CD4-positive, alpha-beta T cell (primary cell): Measurements from ENCODE around the gene RANBP10. TPM values are rescaled to one million over a fixed set of nuclear protein-coding genes. Genes with fewer than 3 reads are reported as not detected.

ENCODE experiments used
- ATAC-seq: fragments of 200-7000 bp; cut with Tn5 transposase; one replicate; pipeline ENCODE4 v1.10.0; 2022; ENCODE audit warnings: mild to moderate bottlenecking; ENCODE audit not compliant: poor library complexity
- CTCF ChIA-PET: fragments of 350-600 bp; sonication (Branson Sonifier 250); formaldehyde crosslinking; loops from one replicate; lab custom pipeline; 2021; ENCODE audit warnings: antibody characterized with exemption, inconsistent platforms; lab: Charles Lee
- POLR2A ChIA-PET: fragments of 350-600 bp; sonication (Branson Sonifier 250); formaldehyde crosslinking; loops from one replicate; lab custom pipeline; 2021; ENCODE audit warnings: antibody characterized with exemption, inconsistent platforms; lab: Charles Lee
- DNase-seq, 14 experiments: peaks; one replicate each; pipeline ENCODE4 v3.0.0-alpha.2; 2013 to 2020; ENCODE audit warnings: mixed read lengths in 2 of 14
- H3K27ac ChIP-seq, 2 donors: one replicate each; pipeline versions ENCODE4 v1.5.1 to v1.7.0; 2013; ENCODE audit warnings: low read length in 2 of 2, low read depth in 1 of 2, mild to moderate bottlenecking in 1 of 2
- H3K27me3 ChIP-seq, 2 experiments: 1 replicate in 1 of 2; 2 replicates in 1 of 2; pipeline versions ENCODE4 v1.6.1 to v1.7.0; 2013; ENCODE audit warnings: low read length in 2 of 2, control low read depth in 1 of 2, mild to moderate bottlenecking in 1 of 2, moderate library complexity in 1 of 2; ENCODE audit not compliant: insufficient read depth in 2 of 2, control insufficient read depth in 1 of 2
- H3K36me3 ChIP-seq: one replicate; pipeline ENCODE4 v1.6.1; 2013; ENCODE audit warnings: low read length, control low read depth; ENCODE audit not compliant: insufficient read depth
- H3K4me1 ChIP-seq: one replicate; pipeline ENCODE4 v1.6.1; 2013; ENCODE audit warnings: low read length, control low read depth; ENCODE audit not compliant: insufficient read depth
- H3K4me3 ChIP-seq: one replicate; pipeline ENCODE4 v1.5.1; 2013; ENCODE audit warnings: mild to moderate bottlenecking, low read length, moderate library complexity
- H3K9me3 ChIP-seq, 2 experiments: 1 replicate in 1 of 2; 2 replicates in 1 of 2; pipeline versions ENCODE4 v1.6.1 to v1.7.0; 2013; ENCODE audit warnings: low read length in 2 of 2, mild to moderate bottlenecking in 2 of 2, control low read depth in 1 of 2, moderate library complexity in 1 of 2; ENCODE audit not compliant: control insufficient read depth in 1 of 2, insufficient read depth in 1 of 2
- H3K27ac Mint-ChIP-seq: one replicate; pipeline ENCODE4 v1.8.0; 2020; ENCODE audit warnings: mixed read lengths
- H3K27me3 Mint-ChIP-seq: one replicate; pipeline ENCODE4 v1.8.0; 2021; ENCODE audit warnings: mixed read lengths
- H3K36me3 Mint-ChIP-seq: one replicate; pipeline ENCODE4 v1.8.0; 2021; ENCODE audit warnings: low read depth, mixed read lengths
- H3K4me1 Mint-ChIP-seq: one replicate; pipeline ENCODE4 v1.8.0; 2021; ENCODE audit warnings: low read depth, mixed read lengths
- H3K4me3 Mint-ChIP-seq: one replicate; pipeline ENCODE4 v1.8.0; 2020; ENCODE audit warnings: mild to moderate bottlenecking, mixed read lengths
- H3K9me3 Mint-ChIP-seq: one replicate; pipeline ENCODE4 v1.8.0; 2020; ENCODE audit warnings: mixed read lengths
- CTCF ChIP-seq: fragments of 200-600 bp; IDR thresholded peaks from one replicate; pipeline ENCODE4 v1.8.0; 2022; ENCODE audit warnings: antibody characterized with exemption, mild to moderate bottlenecking
- intact Hi-C, 2 experiments: fragments of 100-400 bp; cut with DNase I in 1 of 2; cut with micrococcal nuclease in 1 of 2; formaldehyde crosslinking; loops; one replicate each; pipeline versions ENCODE4 v1.15.1 to v1.9.0; 2023 to 2025; cut with DNase I, micrococcal nuclease
- total RNA-seq, 174 experiments: library from RNA in 2 of 174; stranded (reverse) in 2 of 174; gene quantifications; one replicate each; pipeline ENCODE4 v1.2.3 and lab custom pipeline; 2021 to 2026

The RANBP10 gene
- total RNA-seq, 2 experiments from 2014 or later = 12.0 to 13.6 TPM

GRCh38 chr16:67707210-67707609, 99.2 kb downstream of the RANBP10 start:
- no peaks in the 10 kb centered on the region for H3K27me3 ChIP-seq
- DNase-seq (no peak), ATAC-seq (no peak)
- H3K4me1 Mint-ChIP-seq = peaks cover 28% of the 10 kb centered on the region
- CTCF ChIA-PET = no interaction called here
- H3K27ac Mint-ChIP-seq = no peak overlapping the region
- POLR2A ChIA-PET = interaction anchor here (1.2 kb wide), 1 partner anchor 12 kb away, joined by 3 read pairs; the partner anchor contains the start of gene GFOD2
- no peak overlapping the region for H3K4me3 Mint-ChIP-seq
- H3K9me3 Mint-ChIP-seq = no peaks in the 10 kb centered on the region
- H3K36me3 ChIP-seq = no peaks in the 10 kb centered on the region
- H3K9me3 ChIP-seq = no peaks in the 10 kb centered on the region
- no peak for TF ChIP-seq CTCF
- H3K4me1 ChIP-seq = peaks cover 12% of the 10 kb centered on the region
- intact Hi-C loops = no loop called here
- H3K36me3 Mint-ChIP-seq = peaks cover 9% of the 10 kb centered on the region
- no peak overlapping the region for H3K27ac ChIP-seq
- no peaks in the 10 kb centered on the region for H3K27me3 Mint-ChIP-seq
- no peak overlapping the region for H3K4me3 ChIP-seq

GRCh38 chr16:67704110-67704509, 102.2 kb downstream of the RANBP10 start:
- H3K27me3 Mint-ChIP-seq = no peaks in the 10 kb centered on the region
- no peak overlapping the region for H3K4me3 ChIP-seq
- ATAC-seq (no peak), DNase-seq (no peak)
- CTCF ChIA-PET = no interaction called here
- POLR2A ChIA-PET = no interaction called here
- H3K9me3 Mint-ChIP-seq = no peaks in the 10 kb centered on the region
- H3K27ac Mint-ChIP-seq = peak overlapping the region; percentile 80
- no peaks in the 10 kb centered on the region for H3K27me3 ChIP-seq
- peaks cover 12% of the 10 kb centered on the region for H3K4me1 ChIP-seq
- intact Hi-C loops = no loop called here
- H3K27ac ChIP-seq = no peak overlapping the region
- peaks cover 33% of the 10 kb centered on the region for H3K4me1 Mint-ChIP-seq
- no peaks in the 10 kb centered on the region for H3K36me3 Mint-ChIP-seq
- no peak for TF ChIP-seq CTCF
- H3K36me3 ChIP-seq = no peaks in the 10 kb centered on the region
- peaks cover 0 to 9% of the 10 kb centered on the region in 2 experiments for H3K9me3 ChIP-seq
- H3K4me3 Mint-ChIP-seq = no peak overlapping the region

GRCh38 chr16:67703626-67704025, 102.7 kb downstream of the RANBP10 start:
- no peaks in the 10 kb centered on the region for H3K36me3 Mint-ChIP-seq
- TF ChIP-seq CTCF = no peak
- Histone ChIP-seq H3K4me1 (peaks cover 12% of the 10 kb centered on the region), H3K27me3 (no peaks in the 10 kb centered on the region), H3K4me3 (no peak overlapping the region), H3K27ac (peak overlapping the region in 1 of 2 donors; percentile 40), H3K9me3 (peaks cover 0 to 13% of the 10 kb centered on the region in 2 experiments), H3K36me3 (no peaks in the 10 kb centered on the region)
- no peaks in the 10 kb centered on the region for H3K27me3 Mint-ChIP-seq
- CTCF ChIA-PET = no interaction called here
- DNase-seq (peak in 5 of 14 experiments; percentile 14 to 31 (median 17)), ATAC-seq (peak; percentile 54)
- no peaks in the 10 kb centered on the region for H3K9me3 Mint-ChIP-seq
- POLR2A ChIA-PET = no interaction called here
- peak overlapping the region; percentile 80 for H3K27ac Mint-ChIP-seq
- intact Hi-C loops = no loop called here
- H3K4me1 Mint-ChIP-seq = peaks cover 32% of the 10 kb centered on the region
- H3K4me3 Mint-ChIP-seq = no peak overlapping the region
